DMS79 (cell line): ENCODE measurements around the gene TSPAN18.

Experiments
- DNase-seq: peaks from one replicate; lab custom pipeline; 2025; lab: John Stamatoyannopoulos, UW

Gene TSPAN18

GRCh38 chr11:44889266-44889665 is 162.5 kb downstream of the TSPAN18 start:
- DNase-seq, result no peak

DNA sequence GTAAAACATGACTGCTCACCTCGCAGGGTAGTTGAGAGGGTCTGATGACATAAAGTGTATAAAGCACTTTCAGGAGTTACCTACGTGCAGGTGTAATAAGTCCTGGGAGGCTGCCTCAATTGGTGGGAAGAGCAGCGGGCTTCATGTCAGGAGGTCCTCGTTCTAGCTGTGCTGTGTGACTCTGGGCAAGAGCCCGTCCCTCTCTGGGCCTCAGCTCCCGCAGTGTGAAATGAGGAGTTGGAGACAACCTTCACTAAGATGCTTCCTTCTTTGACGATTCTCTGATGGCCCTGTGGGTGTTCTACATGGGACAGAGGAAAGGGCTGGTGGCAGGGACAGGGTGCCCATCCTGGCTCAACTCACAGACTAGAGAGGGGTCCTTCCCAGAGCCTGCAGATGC is 166.1 kb downstream of the TSPAN18 start:
- DNase-seq, result no peak

DNA sequence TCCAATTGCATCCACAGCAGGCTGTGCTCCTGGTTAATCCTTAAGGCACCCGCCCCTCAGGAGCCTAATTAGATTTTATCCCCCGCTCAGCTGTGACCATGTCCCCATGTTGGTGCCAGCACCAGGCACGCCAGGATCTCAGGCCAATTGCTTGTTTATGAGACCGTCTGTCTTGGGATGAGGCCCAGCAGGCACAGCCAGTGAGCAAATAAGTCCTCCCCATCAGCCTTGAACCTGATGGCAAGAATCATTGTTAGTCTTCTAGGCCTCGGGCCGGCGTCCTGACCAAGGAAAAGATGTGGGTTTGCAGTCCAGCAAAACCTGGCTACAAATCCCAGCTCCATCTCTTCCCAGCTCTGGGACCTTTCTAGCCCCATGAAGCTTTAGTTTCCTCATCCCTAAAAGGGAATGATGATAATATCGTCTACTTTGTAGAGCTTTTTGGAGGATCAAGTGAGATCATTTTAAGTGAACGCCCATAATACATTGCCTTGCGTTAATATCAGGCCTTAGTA is 166.6 kb downstream of the TSPAN18 start:
- no peak for DNase-seq

DNA sequence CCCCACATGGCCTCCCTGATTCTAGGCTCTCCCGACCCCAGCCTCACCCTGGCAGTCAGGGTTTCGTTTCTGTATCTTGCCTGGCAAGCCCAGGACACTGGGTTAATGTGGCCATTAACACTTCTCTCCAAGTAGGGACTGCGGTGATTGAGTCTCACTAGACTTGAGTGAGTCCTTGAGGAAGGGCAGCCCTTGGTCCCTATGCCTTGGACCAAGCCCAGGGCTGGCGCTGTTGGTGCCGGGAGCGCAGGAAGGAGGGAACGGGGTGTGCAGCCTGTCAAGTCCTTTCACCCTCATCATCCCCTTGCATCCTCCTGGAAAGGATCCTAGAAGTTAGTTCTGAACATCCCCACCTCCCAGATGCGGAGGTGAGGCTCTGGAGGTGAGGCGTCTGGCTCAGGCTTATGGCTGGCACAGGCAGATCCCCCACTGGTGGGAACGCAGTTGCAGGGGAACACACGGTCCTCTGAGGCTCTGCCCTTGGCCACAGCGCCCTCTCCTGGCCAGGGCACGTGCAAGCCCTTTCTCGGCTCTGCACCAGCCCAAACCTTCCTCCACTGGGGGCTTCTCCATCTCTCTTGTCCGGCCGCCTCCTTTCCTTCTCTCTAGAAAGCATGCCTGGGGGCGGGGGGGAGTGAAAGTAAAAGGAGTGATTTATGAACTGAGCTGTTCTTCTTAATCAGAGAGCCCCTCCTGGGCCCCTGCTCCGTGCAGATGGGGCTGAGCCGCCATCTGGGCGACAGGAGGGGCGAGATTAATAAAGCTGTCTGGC is 167.3 kb downstream of the TSPAN18 start:
- peak; percentile 53 for DNase-seq

GRCh38 chr11:44899959-44900358 is 173.2 kb downstream of the TSPAN18 start:
- no peak for DNase-seq

DNA sequence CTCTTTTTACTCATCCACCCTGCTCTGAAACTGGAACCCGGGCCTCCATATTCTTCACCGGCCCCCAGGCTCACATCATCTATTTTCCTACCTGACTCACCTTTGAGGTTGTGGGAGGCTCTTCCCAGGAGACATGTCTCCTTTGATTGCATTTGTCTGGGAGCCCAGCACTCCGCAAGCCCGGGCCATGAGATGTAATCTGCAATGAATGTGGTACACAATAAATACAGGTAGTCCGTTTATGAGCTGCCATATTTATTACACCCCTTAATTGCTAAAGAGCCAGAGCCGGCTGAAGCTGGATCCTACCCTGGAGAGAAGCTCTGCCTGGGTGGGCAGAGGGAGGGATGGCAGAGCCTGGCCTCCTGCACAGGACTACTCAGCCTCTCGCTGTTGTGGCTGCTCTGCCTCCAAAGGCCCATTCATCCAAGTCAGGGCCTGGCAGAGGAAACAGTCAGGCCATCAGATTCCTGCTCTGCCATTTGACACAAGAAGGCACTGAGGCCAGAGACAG is 174.4 kb downstream of the TSPAN18 start:
- DNase-seq, result no peak

DNA sequence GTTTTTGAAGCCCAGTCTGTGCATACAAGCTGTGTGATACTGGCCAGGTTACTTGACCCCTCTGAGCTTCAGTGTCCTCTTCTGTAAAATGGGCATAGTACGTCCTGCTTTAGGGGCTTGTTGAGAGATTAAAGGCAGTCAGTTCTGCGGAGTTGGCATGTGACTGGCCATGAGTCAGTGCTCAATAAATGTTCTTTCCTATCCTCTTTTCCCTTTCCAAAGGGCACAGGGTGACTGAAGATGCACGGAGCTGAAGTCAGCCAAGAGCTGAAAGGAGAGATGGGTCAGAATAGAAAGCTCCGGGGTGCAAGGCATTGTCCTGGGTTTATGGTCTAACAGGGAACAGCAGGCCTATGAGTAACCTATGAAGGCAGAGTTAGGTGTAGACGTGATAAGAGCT is 175.0 kb downstream of the TSPAN18 start:
- no peak for DNase-seq

DNA sequence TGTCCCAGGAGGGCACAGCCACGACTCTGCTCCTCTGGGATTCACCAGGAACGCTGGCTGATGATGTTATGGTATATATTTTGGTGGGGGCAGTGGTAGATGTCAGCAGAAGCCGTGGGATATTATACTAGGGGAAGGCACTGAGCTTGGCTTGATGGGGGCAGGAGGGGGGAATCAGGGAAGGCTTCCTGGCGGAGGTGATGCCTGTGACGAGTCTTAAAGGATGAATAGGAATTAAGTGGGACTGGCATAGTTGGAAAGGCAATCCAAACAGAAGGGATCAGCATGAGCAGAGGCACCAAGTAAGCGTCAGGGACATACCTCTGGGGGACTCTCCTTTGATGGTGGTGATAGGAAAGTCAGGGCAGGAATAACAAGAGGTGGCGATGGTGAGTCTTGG is 176.3 kb downstream of the TSPAN18 start:
- no peak for DNase-seq

- DNase-seq, result no peak
Measured at GRCh38 chr11:44903518-44903917, 176.8 kb downstream of the TSPAN18 start.

DNA sequence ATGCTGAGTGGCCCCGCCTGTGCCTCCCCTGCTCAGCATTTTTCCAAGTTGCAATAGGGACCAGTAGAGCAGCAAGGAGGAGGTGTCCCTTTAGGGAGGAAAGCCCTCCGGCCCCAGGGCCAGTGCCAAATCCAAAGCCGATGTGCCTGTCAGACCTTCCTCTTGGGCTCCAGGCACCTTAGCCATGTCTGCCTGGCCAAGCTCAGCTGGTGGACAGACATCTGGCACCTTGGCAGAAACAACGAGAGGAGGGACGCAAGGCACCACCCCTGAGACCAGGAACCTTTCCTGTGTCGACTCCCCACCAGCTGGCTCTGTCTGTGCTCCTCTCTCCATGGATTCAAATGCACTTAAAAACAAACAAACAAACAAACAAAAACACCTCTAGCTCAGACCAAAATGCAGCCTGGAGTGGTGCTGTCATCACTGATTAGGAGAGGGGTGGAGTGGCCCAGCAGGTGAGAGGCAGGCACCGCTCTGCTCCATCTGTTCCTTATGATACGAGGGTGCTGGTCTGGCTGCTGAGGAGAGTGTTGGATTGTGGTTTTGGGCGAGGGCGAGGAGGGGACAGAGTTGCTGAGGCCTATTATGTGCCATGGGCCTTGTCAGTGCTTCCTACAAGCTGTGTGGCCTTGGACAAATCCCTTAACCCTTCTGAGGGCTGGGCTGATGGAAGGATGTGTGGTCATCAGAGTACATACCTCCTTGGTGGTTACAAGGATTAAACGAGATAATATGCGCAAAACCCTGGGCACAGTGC is 177.7 kb downstream of the TSPAN18 start:
- DNase-seq, result no peak

DNA sequence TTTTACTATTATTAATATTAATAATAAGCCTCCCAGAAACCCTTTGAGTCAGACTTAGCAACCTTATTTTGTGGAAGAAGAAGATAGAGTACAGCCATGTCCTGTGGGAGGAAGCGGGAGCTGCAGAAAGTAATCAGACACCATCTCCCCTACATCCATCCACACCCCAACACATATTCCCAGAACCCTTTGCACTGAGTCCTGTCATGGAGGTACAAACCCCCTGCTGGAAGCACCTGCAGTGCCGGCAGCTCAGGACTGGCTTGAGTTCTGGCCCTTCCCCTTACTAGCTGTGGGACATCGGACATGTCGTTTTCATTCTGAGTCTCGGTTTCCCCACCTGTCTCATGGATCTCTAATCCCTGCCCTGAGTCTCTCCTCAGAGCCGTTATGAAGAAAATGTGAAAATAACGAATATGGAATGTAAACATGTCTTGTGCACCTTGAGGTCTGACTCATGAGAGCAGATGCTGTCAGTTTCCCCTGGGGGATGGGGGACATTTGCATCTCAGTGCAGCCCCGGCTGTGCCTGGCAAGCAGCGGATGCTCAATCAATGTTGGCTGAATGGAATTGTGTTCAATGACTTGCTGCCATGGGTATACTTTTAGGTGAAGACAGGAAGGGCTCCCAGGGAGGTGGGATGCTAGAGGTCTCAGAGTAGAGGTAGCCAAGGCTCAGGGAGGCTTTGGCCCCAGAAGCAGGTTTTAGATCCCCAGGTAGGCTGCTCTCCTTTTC is 178.5 kb downstream of the TSPAN18 start:
- DNase-seq, result no peak

GRCh38 chr11:44906649-44907048 is 179.9 kb downstream of the TSPAN18 start:
- no peak for DNase-seq

- DNase-seq, result no peak
Measured at GRCh38 chr11:44909557-44909956, 182.8 kb downstream of the TSPAN18 start.

GRCh38 chr11:44910591-44910990 is 183.8 kb downstream of the TSPAN18 start:
- DNase-seq, result no peak

GRCh38 chr11:44911029-44911814 is 184.5 kb downstream of the TSPAN18 start:
- peak; percentile 84 for DNase-seq

- no peak for DNase-seq
Measured at GRCh38 chr11:44912270-44912987, 185.7 kb downstream of the TSPAN18 start.

DNA sequence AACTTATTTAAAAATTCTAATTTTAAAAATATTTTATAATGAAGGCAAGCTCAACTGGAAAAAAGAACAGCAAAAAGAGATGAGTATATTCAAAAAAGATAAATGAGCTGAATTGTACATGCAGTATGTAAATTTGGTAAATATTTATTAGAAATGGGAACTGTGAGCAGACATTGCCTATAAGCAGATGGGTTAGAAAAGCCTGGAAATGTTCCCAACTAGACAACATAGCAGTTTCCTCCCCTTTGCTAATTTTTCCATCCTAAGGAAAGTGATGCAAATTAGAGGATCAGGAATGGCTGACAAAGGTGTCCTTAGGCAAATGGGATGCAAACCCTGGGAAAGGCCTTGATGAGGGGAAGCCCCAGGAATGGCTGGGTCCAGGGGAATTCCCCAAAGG is 186.7 kb downstream of the TSPAN18 start:
- no peak for DNase-seq

DNA sequence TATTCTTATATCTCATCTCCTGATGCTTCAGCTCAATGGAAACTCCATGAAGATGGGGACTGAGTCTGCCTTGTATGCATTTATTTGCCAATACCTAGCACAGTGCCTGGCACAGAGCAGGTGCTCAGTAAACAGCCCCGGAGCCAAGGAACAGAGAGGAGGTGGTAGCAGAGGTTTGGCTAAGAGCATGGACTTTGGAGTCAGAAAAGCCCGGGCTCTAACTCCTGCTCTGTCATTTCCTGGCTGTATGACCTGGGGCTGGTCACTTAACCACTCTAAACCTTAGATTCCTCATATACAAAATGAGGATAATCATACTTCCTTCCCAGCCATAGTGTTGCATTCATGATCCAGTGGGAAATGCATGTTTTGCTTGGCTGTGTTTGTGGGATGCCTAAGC is 187.3 kb downstream of the TSPAN18 start:
- no peak for DNase-seq

GRCh38 chr11:44915004-44915403 is 188.2 kb downstream of the TSPAN18 start:
- DNase-seq, result no peak

- no peak for DNase-seq
Measured at GRCh38 chr11:44915621-44916020, 188.9 kb downstream of the TSPAN18 start.

- no peak for DNase-seq
Measured at GRCh38 chr11:44916331-44916730, 189.6 kb downstream of the TSPAN18 start.
